Fibroblast of upper back skin (primary cell): ENCODE measurements around the gene HLA-DRB1.
"Not testable (repeated sequence)": the region's sequence is repeated elsewhere in the genome, so short reads cannot be mapped to it uniquely, and the experiment has no call there.

Experiments
- DNase-seq: peaks from one replicate; pipeline ENCODE4 v3.0.0-alpha.2; 2013

The HLA-DRB1 gene

DNA sequence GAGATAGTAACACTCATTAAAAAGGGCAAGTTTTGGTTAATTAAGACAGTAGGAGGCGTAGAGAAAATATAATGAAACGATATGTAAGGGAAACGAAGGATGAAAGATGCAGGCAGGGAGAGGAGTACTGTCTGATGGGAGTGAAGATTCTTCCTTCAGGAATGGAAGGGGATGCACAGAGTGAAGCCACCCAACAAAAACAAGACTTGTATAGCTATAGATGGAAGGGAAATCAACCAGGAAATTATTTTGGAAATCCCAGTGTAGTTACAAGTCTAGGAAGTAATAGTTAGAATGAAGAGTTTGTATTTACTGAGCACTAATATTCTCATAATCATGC is 19.7 kb upstream of the HLA-DRB1 start:
- no peak for DNase-seq

DNA sequence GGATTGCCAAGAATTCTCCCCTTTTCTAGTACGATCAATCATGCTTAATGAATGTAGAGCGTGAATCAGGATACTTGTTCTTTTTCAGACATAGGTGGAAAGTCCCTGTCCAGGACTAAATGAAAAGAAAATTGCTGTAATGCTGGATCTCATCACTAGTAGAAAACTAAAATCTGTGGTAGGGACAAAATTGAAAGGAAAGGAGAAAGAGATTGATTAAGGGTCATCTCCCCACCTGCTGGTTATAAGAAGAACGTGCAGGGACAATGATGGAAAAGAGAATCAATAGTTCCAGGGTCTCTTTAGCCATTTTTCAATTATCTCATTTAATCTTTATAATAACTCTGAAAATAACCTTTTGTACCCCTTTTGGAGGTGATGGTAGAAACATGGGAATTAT is 18.7 kb upstream of the HLA-DRB1 start:
- DNase-seq = no peak

DNA sequence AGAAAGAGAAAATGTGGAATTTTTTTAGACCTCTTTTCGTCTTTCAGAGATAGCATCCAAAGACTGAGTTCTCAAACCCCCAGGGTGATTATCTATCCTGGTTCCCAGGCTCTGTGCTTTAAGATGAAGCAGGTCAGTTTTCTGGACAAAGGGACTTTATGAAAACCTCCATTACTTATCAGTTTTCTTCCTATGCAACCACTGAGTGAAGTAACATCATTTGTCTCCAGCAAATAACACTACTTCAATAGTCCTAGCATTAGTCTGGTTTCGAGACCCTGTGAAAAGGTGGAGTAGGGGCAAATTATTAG is 18.3 kb upstream of the HLA-DRB1 start:
- DNase-seq = no peak

DNA sequence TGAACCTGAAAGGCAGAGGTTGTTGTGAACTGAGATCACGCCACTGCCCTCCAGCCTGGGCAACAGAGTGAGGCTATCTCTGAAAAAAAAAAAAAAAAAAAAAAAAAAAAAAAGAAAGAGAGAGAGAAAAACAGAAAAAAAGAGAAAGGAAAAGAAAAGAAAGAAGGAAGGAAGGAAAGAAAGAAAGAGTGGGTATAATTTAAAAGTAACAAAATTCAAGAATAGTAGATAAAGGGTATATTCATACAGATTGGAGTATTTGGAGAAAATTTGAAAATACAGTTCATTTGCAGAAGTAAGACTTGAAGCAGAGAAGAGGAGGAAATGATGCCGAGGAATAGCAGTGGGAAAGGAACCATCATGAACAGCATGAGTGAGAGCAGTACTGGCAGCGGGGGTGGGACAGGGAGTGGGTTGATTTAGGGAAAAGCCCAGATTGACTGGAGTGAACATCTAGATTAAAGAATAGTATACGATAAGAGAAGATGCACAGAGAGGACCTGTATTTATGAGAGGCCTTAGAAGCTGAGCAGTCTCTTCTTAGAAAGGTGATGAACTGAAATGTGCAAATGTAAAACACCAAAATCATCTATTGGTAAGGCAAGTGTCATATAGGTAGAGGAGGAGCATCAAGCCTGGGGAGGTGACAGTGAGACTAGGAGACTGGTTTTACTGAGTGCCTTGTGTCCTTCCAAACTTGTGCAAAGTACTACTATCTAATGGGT is 17.8 kb upstream of the HLA-DRB1 start:
- DNase-seq = no peak

DNA sequence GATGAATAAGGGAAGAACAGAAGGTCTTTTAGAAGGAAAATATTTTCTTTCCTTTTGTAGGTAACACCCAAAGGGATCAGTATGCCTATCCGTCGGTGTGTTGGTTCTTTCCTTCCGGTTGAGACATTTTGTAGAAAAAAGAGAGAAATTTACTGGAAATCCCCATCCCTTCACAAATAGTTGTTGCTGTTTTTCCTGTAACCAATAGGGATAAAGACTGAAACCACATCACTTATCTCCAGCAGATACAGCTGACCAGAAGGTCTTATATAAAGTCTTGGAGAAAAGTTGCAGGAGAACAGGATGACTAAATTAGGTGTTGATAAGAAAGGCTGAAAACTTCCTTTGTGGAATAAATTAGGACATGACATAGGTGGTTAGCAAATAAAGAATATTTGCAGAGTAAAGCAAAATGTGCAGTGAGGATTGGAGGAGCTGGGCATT is 14.8 kb upstream of the HLA-DRB1 start:
- no peak for DNase-seq

DNA sequence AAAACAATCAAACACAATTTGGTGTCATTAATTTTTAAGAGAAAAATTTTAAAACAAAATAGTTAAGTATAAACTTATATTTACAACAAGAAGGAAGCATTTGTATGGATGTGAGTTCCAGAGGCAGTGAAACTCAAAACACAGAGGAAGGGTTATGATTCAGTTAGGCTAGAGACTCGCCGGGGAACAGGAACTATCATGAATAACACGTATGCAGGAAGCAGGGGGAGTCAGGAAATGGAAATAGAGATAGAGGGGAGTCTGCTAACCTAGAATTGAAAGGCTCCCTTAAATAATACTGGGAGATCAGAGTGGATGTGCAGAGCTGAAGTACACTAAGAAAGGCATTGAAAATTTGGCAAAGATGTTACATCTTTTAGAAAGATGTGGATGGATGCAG is 14.2 kb upstream of the HLA-DRB1 start:
- DNase-seq = no peak

DNA sequence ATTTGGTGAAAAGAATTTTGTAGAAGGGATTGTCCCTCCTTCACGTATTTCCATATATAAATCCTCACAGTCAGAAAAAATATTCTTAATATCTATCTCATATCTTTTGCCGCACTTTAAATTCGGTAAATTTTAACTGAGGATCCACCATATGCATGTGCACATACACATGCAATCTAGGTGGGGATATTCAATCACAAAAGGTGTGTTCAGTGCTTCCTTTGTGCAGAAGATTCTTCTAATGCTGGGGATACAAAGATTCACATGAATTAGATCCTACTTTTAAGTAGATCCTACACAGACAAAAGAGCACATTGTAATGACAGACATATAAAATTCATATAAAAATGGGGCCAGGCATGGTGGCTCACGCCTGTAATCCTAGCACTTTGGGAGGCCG is 13.6 kb upstream of the HLA-DRB1 start:
- DNase-seq = no peak

DNA sequence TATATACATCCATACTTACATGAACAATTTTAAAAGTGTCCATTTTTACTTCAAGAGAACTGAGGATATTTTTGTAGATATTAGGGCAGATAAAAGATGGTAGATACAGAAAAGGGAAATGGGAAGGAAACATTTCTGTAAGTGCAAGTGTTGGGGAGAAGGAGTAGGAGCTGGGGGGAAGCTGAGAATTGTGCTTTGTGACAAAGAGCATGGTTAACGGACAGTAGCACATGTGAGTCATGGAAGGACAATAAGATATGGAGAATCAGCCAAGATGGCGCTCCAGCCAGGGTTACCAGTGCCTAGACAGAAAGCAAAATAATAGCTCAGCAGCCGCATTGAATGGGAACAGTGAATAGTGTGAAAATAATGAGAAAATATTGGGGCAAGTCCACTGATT is 12.7 kb upstream of the HLA-DRB1 start:
- no peak for DNase-seq

DNA sequence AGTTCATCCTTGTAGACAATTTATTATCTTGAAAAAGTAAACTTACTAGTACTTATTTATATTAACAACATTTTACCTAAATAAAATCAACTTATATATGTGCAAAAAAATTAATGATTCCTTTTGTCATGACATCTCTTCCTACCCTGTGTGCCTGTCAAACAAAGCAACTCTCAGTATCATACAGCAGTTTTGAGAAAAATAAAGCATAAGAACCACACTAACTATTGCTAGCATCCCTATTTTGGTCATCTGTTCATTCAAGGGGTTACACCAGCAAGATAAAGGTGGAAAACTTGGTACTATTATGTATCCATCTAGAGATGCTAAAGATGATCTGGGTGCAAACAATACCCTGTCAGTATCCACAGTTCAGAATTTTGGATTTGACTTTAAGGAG is 7.4 kb upstream of the HLA-DRB1 start:
- no peak for DNase-seq

DNA sequence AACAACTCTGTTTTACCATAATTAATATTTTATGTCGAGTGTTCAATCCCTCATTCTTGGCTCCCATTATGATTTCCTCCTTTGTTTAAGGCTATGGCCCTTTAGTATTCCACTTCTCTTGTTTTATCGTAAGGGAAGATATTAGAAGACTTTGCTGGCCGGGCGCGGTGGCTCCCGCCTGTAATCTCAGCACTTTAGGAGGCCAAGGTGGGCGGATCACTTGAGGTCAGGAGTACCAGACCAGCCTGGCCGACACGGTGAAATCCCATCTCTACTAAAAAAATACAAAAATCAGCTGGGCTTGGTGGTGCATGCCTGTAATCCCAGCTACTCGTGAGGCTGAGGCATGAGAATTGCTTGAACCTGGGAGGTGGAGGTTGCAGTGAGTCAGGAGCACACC is 1.1 kb upstream of the HLA-DRB1 start:
- not testable (repeated sequence) for DNase-seq

DNA sequence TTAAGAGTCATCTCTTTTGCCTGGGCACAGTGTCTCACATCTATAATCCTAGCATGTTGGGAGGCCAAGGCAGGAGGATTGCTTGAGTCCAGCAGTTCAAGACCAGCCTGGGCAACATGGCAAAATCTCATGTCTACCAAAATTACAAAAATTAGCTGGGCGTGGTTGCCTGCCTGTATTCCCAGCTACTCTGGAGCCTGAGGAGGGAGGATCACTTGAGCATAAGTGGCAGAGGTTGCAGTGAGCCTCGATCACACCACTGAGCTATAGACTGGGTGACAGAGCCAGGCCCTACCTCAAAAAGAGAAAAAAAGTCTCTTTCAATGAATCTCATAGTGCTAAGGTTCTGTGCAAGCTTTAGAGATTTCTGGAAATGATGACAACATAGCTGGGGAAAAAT is 1.5 kb downstream of the HLA-DRB1 start:
- DNase-seq = no peak

DNA sequence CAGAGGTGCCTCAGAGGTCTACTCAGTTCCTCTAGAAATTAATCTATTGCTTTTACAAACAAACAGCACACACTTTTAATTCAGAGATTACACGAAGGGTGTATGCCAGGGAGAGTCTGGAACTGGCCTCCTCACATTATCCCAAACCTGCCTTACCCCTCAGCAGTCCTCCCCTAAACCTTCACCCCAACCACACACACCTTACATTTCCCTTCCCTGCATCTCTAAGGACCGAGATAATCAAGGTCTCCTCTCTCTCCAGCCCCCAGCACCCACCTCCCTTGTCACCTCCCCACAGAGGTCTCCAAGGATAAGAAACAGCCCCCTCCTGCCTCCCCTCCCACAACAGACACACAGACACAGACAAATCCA is 6.1 kb downstream of the HLA-DRB1 start:
- DNase-seq = no peak

DNA sequence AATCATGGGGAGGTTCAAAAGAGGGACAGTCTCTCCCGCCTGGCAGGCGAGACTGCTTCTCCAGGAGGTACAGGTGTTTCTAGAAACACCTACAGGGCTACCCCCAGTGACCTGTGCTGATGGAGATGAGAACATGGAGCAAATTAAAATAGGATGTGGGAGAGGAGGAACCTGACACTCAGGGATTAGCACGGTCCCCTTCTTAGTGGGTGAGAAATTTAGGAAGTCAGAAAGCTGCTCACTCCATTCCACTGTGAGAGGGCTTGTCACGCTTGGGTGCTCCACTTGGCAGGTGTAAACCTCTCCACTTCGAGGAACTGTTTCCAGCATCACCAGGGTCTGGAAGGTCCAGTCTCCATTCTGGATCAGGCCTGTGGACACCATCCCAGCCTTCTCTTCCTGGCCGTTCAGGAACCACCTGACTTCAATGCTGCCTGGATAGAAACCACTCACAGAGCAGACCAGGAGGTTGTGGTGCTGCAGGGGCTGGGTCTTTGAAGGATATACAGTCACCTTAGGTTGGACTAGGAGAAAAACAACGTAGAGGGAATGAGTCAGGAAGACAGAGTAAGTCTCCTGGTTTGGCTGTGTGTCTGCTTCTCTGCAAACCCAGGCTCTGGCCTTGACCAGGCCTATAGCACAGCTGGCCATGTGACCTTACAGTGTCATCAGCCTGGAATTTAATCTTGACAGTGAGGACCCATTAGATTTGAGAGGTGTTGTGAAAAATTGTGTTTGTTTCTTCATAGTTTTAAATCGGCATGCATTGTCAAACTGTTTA is 8.1 kb downstream of the HLA-DRB1 start:
- no peak for DNase-seq

DNA sequence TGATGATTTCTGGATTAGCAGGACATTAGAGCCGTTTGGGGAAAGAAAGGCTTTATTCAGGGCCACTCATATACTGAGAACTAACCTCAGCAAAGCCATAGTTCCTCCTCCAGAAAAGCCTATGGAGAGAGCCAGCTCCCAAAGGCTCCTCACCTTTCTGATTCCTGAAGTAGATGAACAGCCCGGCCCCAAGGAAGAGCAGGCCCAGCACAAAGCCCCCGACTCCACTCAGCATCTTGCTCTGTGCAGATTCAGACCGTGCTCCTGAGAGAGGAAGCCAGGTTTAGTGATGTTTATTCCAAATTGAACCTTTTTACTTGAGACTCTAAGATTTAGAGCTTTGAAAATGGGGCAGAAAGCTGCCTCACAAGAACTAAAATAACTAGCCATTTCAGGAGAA is 9.1 kb downstream of the HLA-DRB1 start:
- no peak for DNase-seq

DNA sequence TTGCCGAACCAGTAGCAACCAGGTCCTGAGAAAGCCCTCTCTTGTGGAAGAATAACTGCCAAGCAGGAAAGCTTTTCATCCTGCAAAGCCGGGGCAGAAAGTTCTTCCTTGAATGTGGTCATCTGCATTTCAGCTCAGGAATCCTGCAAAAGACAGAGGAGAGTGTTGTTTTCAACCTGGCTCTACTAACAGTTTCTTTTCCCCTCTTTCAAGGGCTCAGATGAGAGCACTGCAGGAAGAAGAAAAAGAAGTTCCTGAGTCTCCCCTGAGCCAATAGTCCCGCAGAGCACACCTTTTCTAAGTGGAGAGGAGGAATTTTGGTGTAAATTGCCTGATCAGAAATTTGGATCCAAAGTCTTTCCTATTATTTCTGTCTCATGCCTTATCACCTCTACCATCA is 10.7 kb downstream of the HLA-DRB1 start:
- no peak for DNase-seq

DNA sequence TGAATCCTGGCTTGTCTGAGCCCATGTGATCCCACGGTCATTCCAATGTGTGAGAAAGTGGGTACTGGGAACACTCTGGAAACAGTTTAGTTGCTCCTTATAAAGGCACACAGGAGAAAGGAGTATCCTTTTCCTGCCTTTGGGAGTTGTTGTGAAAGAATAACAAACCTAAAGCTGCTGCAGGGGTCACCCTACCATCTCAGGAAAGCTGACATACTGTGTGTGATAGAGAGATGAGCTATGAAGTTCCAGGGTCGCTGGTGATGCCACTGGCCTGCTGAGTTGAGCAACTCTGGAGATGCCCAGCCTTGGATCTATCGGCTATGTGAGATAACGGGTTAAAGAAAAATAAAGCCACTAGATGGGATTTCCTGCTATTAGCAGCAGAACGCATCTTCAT is 12.2 kb downstream of the HLA-DRB1 start:
- DNase-seq = not testable (repeated sequence)

DNA sequence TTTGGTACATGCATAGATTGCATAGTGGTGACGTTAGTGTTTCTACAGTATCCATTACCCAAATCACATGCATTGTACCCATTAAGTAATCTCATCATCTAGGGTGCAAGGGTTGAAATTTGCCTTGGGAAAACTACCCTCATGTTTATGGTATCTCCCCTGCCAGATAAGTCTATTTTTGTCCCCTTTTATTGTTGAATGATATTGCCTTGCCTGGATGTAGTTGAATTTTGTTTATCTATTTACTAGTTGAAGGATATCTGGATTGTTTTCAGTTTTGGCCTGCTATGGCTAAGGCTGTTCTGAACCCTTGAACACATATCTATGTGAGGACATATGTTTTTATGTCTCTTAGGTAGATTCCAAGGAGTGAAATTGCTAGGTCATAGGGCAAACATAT is 13.4 kb downstream of the HLA-DRB1 start:
- DNase-seq = no peak

DNA sequence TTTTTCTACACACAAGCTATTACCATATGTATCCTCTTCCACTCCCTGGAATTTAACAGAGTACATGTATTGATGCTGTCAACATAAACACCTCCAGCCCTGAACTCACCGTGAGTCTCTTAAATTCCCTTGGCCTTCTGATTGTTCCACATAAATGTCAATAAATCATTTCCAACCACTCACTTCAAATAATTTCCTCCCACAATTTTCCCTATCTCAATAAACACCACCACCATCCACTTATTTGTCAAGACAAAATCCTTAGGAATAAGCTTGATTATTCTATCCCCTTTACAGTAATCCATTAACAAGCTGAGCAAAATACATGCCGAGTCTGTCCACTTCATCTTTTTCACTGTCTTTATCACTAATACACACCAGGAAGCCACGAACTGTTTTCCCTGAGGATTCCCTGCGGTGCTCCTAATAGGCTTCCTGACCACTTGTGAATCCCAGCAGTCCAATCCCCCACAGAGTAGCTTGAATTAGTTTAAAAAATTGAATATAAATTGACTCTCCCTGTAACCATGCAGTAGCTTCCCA is 19.2 kb downstream of the HLA-DRB1 start:
- no peak for DNase-seq

DNA sequence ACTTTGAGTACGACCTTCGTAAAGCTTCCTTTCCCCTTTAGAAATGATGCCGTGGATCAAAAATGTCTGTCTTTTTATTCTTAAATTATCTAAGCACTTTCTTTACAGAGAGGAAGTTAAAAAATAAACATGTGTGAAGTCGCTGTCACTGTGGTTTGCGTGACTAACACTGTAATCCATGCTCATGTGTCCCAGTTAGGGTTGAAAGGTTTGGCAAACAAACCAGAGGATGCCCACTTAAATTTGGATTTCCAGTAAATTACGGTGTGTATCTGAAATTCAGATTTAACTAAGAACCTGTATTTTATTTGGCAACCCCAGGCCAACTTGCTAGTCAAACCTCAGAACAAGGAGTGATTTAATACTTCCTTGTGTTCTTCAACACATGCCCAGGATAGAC is 21.1 kb downstream of the HLA-DRB1 start:
- no peak for DNase-seq

DNA sequence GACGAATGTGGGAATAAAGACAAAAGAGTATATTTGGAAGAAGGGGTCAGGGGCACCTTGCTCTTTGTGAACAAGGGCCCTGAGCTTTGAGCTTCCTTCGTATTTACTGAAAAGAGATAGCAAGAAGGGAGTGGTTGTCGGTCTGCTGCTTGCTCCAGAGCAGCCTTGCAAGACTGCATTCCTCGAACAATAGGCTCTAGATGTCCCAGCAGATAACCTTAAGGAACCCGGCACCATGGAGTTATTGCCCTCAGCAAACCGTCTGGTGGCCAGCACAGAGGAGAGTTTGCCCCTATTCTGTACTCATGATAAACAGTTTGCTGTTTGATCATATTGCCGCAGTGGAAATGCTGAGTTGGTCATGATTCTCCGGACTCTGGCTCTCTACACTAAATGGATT is 22.7 kb downstream of the HLA-DRB1 start:
- DNase-seq = no peak

DNA sequence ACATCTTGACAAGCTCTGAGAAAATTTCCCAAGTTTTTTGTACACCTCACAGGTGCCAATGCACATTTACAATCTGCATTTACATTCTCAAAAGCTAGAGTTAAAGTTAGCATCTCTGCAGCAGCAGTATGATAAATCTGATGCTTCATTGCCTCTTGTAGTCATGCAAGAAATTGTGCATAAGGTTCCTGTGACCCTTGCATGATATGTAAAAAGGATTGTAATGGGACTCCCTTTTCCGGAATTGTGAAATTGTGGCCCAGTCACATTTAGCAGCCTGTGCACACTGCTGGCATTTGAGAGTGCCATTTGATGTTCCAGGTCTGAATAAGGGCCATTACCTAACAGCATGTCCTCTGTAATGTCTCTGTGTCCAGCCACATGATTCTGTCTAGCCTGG is 24.1 kb downstream of the HLA-DRB1 start:
- DNase-seq = no peak

DNA sequence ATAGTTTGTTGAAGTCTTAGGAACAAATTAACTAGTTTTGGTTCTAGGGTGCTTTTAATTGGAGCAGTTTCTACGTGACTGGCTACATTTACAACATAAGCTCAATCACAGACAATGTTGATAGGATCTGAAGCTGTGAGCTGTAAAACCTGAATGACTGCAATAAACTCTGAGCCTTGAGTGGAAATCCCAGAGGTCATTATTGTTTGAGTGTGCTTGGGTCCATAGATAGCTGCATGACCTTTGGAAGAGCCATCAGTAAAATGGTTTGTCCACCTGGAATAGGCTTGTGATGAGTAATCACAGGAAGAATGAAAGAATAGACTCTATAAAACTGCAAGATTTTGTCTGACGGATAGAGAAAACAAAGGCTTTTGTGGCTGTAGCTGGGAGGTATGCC is 26.7 kb downstream of the HLA-DRB1 start:
- DNase-seq = no peak

DNA sequence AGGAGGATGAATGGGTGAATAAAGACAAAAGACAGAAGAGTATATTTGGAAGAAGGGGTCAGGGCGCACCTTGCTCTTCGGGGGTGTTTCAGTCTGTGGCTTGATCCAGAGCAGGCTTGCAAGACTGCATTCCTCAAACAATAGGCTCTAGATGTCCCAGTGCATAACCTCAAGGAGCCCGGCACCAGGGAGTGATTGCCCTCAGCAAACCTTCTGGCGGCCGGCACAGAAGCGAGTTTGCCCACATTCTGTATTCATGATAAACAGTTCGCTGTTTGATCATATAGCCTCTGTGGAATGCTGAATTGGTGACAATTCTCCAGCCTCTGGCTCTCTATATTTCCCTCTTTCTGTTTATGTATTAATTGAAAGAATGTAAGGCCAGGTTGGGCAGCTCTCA is 29.9 kb downstream of the HLA-DRB1 start:
- DNase-seq = no peak

DNA sequence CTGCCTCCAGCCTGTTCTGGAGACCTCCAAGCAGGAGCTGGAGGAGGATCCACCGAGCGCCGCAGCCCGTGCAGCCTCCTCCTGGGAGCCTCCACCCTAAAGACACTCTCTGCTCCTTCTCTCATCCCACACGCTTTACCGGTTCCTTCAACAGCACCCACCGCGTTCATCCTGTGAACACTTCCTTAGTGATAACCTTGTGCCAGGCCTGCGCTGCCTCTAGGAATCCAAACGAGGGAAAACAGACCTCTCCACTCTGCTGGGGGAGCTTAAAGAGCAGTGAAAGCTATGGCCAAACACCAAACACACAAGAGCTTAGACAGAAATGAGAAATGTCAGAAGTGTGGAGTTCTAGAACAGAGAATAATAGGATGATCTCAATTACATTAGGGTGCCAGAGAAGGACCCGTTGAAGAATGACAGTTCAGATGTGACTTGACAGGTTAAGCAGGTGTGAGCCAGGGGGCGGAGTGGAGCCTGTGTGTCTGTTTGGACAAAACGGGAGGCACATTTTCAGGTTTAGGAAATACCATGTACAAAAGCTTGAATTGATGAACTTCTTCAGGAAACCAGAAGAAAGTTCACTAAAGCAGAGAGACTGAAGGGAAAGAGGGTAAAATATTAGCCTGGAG is 31.1 kb downstream of the HLA-DRB1 start:
- no peak for DNase-seq
